Endometrial microvascular endothelial cells (primary cell): ENCODE results near the gene AHSG. TPM values are rescaled to one million over a fixed set of nuclear protein-coding genes. Genes with fewer than 3 reads are reported as not detected.

Experiments
- in situ Hi-C: cut with HindIII; loops from 2 replicates; pipeline ENCODE4 v1.10.0; 2017; ENCODE audit warnings: low sequenced_read_pairs, low pct_unique_long_range_greater_than_20kb; ENCODE audit errors: inconsistent ontology term
- total RNA-seq: library from RNA; depleted of rRNA; stranded (reverse); fragments of >200 nt; gene quantifications from one replicate; pipeline ENCODE4 v1.2.3, GENCODE V29; 2015; ENCODE audit errors: inconsistent ontology term

AHSG gene
- total RNA-seq, 1 donor from 2014 or later, result not detected

DNA sequence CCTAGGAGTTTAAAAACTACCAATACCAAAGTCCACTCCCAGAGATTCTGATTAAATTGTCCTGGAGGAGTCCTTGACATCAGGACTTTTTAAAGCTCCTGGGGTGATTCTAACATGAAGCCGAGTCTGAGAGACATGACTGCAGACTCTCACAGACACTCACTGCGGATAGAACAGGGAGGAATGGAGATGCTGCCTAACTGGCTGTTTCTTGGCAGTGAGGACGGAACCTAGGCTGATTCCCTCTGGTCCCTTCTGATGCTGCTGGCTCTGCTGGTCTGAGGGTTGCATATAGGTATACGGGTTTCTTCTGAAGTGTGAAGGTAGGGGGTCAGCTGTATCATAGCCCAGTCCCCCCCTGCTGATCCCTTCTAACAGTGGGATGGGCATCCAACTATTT is 51.6 kb downstream of the AHSG start:
- in situ Hi-C loops, result no loop called here

DNA sequence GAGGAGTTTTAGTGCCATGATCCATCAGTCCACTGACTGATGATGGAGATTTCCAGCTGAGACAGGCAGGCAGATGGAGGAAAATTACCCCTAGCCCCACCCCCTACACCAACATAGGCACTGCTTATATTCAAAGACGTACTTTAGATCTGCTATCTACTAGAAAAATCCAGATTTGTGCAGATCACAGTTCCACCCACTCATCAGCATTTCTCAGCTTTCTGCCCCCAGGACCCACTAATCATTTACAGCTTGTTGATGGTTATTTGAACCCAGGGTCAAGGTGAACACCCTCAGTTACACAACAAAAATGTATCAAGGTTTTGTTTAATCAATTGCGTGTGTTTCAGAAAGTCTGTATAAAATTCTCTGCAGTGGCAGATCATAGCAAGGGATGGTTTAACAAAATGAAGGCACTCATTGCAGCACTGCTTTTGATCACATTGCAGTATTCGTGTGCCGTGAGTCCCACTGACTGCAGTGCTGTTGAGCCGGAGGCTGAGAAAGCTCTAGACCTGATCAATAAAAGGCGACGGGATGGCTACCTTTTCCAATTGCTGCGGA is 52.8 kb downstream of the AHSG start, which contains the start of gene HRG:
Gene HRG (plus strand): TSS at position 390 of the 564 bp plus-strand sequence. CDS start 18 bp downstream, at position 408.
- in situ Hi-C loops, result no loop called here

DNA sequence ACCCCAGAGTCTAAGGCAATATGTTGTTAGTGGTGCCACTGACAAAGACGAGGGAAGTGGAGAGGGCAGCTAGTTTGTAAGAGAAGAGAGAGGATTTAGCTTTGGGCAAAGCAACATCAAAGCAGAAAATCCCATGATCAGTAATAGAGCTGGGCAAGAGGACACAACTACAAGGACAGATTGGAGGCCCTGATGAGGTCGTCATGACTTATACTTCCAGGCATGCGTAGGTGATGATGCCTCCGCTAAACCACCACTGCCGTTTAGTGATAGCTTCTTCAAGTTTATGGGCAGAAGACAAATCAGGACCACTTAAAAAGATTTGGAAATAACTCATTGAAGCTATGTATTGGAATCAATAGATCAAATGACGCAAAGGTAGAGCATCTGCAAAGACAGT is 55.6 kb downstream of the AHSG start:
- in situ Hi-C loops, result no loop called here

DNA sequence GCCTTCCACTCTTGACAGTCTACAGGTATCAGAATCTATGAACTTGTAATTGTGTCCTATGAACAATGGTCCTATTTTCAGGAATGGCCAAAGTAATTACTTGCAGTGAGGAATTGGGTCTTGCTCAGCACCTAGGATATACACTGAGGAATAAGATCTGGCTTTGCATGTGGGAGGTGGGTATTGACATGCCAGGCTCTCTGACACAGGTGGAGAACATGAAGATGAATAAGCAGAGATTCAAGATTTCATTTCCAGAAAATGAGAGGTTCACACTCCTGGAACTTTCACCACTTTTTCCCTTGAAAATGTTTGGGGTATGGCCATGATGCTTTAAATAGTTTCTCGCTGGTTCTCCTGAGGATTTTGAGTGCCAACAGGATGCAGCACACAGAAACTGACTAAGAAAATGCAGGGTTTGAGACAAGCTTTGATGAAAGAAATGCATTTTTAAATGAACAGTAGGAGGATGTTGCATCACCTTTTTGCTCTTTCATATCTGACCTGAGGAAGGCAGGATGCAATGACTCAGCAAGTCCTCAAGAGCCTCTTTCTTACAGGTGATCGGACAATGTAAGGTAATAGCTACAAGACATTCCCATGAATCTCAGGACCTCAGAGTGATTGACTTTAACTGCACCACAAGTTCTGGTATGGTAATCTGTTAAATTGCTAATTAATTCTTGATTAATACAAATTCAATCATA is 56.7 kb downstream of the AHSG start:
- in situ Hi-C loops, result no loop called here

DNA sequence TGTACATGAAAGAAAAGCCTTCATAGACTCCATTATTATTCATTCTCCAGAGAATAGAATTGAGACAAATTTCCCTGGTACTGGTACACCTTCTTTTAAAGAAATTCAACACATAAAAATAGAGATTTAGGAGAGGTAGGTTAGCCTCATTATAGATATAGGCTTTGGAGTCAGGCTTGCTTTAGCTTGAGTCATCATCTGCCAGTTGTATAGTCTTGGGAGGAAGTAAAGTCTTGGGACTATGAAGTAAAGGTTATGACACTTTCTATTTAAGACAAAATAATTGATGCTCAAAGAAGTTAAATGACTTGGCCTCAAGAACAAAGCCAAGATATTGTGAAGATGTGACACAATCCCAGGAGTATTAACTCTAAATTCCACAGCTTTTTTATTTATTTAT is 57.3 kb downstream of the AHSG start:
- in situ Hi-C loops, result no loop called here

Other genes starting within 250 kb of the AHSG start
- 0.28 TPM for gene CRYGS, start 68.7 kb upstream of the AHSG start, total RNA-seq
- gene TBCCD1, start 45.7 kb upstream of the AHSG start, total RNA-seq, result 21.6 TPM
- gene DNAJB11, start 42.3 kb upstream of the AHSG start, total RNA-seq, result 78.0 TPM
- gene FETUB, start 27.3 kb downstream of the AHSG start, total RNA-seq, result not detected
- gene HRG, start 53.0 kb downstream of the AHSG start, total RNA-seq, result not detected
- not detected for gene KNG1, start 104.3 kb downstream of the AHSG start, total RNA-seq
- gene EIF4A2, start 170.5 kb downstream of the AHSG start, total RNA-seq, result 238 TPM
- 57.0 TPM for gene RFC4, start 193.4 kb downstream of the AHSG start, total RNA-seq
- not detected for gene ADIPOQ, start 229.7 kb downstream of the AHSG start, total RNA-seq